Adipocyte (in vitro differentiated cells): ENCODE measurements around the gene SH3RF3.
"Not testable (repeated sequence)": the region's sequence is repeated elsewhere in the genome, so short reads cannot be mapped to it uniquely, and the experiment has no call there.

Experiments used
- DNase-seq: peaks from one replicate; pipeline ENCODE4 v3.0.0-alpha.2; 2015; ENCODE audit warnings: low read depth
- H3K27me3 ChIP-seq: replicated peaks from 2 replicates; pipeline ENCODE4 v1.7.0; 2013; ENCODE audit warnings: mild to moderate bottlenecking, low read length, moderate library complexity; ENCODE audit not compliant: control insufficient read depth, insufficient read depth
- H3K36me3 ChIP-seq: 2 replicates; pipeline ENCODE4 v1.7.0; 2013; ENCODE audit warnings: low read length, mild to moderate bottlenecking, moderate library complexity; ENCODE audit not compliant: control insufficient read depth, insufficient read depth, severe bottlenecking
- H3K4me1 ChIP-seq: 2 replicates; pipeline ENCODE4 v1.7.0; 2013; ENCODE audit warnings: mild to moderate bottlenecking, low read length, moderate library complexity; ENCODE audit not compliant: control insufficient read depth, insufficient read depth
- H3K4me3 ChIP-seq: 2 replicates; pipeline ENCODE4 v1.7.0; 2013; ENCODE audit warnings: mild to moderate bottlenecking, low read length, moderate library complexity
- H3K9ac ChIP-seq: 2 replicates; pipeline ENCODE4 v1.7.0; 2013; ENCODE audit warnings: mild to moderate bottlenecking, low read length, moderate library complexity
- H3K9me3 ChIP-seq: 2 replicates; pipeline ENCODE4 v1.7.0; 2013; ENCODE audit warnings: mild to moderate bottlenecking, low read length, moderate library complexity; ENCODE audit not compliant: control insufficient read depth

The SH3RF3 gene

GRCh38 chr2:109217362-109218086, 88.5 kb downstream of the SH3RF3 start:
- Histone ChIP-seq H3K9me3 (no peaks in the 10 kb centered on the region), H3K27me3 (no peaks in the 10 kb centered on the region), H3K4me3 (no peak overlapping the region), H3K36me3 (no peaks in the 10 kb centered on the region), H3K4me1 (peaks cover 14% of the 10 kb centered on the region), H3K9ac (no peak overlapping the region)
- peak; percentile 40 for DNase-seq

GRCh38 chr2:109218087-109218791, 89.2 kb downstream of the SH3RF3 start:
- Histone ChIP-seq H3K4me1 (peaks cover 14% of the 10 kb centered on the region), H3K4me3 (no peak overlapping the region), H3K36me3 (no peaks in the 10 kb centered on the region), H3K9me3 (no peaks in the 10 kb centered on the region), H3K9ac (no peak overlapping the region), H3K27me3 (no peaks in the 10 kb centered on the region)
- DNase-seq = no peak

DNA sequence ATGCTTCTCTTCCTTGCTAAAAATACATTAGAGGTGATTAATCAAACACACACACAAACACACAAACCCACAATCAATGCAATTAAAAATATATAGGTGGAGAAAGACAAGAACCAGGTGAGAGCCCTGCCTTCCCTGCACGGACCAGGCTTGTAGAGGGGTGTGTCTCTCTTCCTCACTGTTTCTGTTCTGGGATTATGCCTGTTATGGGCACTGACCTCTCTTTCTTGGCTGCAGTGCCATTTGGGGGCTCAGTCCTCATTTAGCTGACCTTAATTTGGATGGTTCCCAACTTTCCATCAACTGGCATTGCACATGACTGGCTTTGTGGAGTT, 89.8 kb downstream of the SH3RF3 start:
- no peaks in the 10 kb centered on the region for H3K27me3 ChIP-seq
- DNase-seq = no peak

GRCh38 chr2:109220860-109221259, 91.9 kb downstream of the SH3RF3 start:
- Histone ChIP-seq H3K27me3 (no peaks in the 10 kb centered on the region), H3K4me1 (no peaks in the 10 kb centered on the region), H3K9ac (no peak overlapping the region), H3K4me3 (no peak overlapping the region), H3K36me3 (no peaks in the 10 kb centered on the region), H3K9me3 (no peaks in the 10 kb centered on the region)
- no peak for DNase-seq

More for the DNA sequence above, 89.8 kb downstream of the SH3RF3 start:
- no peaks in the 10 kb centered on the region for H3K36me3 ChIP-seq
- H3K9me3 ChIP-seq = no peaks in the 10 kb centered on the region
- no peak overlapping the region for H3K4me3 ChIP-seq
- no peak overlapping the region for H3K9ac ChIP-seq
- peaks cover 11% of the 10 kb centered on the region for H3K4me1 ChIP-seq

DNA sequence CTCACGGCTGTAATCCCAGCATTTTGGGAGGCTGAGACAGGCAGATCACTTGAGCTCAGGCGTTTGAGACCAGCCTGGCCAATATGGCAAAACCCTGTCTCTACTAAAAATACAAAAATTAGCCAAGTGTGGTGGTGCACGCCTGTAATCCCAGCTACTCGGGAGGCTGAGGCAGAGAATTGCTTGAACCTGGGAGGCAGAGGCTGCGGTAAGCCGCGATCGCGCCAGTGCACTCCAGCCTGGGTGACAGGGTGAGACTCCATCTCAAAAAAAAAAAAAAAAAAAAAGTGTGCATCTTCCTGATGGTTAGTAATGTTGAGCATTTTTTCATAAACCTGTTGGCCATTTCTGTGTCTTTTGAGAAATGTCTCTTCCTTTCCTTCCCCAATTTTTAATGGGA, 92.3 kb downstream of the SH3RF3 start:
- not testable (repeated sequence) for H3K27me3 ChIP-seq, H3K9me3 ChIP-seq, DNase-seq, H3K36me3 ChIP-seq, H3K4me3 ChIP-seq, H3K9ac ChIP-seq, H3K4me1 ChIP-seq

GRCh38 chr2:109222422-109222821, 93.4 kb downstream of the SH3RF3 start:
- Histone ChIP-seq H3K9me3 (no peaks in the 10 kb centered on the region), H3K4me1 (no peaks in the 10 kb centered on the region), H3K4me3 (no peak overlapping the region), H3K27me3 (no peaks in the 10 kb centered on the region), H3K36me3 (no peaks in the 10 kb centered on the region), H3K9ac (no peak overlapping the region)
- no peak for DNase-seq

DNA sequence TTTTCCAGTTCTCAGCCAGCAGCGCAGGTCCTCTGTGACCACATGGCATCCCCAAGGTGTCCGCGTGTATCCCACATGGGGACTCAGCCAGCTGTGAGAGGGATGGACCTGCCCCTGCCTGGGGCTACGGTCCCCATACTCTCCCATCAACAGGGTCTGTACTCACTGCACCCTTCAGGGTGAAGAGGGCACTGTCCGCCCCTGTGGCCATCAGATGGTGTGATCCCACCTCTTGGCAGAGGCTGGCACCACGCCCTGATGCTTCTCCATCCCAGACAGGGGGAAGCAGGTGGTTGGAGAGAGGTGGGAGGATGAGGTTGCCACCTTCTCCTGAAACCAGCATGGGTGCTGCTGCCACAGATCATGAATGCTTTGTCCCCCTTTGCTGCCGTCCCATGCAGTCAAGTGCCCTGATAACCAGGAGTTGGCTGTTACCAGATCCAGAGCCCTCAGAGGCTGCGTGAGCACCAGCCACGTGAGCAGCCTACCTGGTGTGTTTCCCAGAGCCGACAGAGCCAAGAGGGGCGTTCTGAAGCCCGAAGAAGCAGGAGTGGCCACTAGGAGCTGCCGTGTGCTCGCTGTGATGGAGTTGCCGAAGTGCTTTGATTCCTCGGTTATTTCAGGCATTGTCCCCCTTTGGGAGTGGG, 93.9 kb downstream of the SH3RF3 start:
- Histone ChIP-seq H3K9me3 (no peaks in the 10 kb centered on the region), H3K27me3 (no peaks in the 10 kb centered on the region), H3K4me3 (no peak overlapping the region), H3K4me1 (no peaks in the 10 kb centered on the region), H3K36me3 (no peaks in the 10 kb centered on the region), H3K9ac (no peak overlapping the region)
- DNase-seq = no peak

DNA sequence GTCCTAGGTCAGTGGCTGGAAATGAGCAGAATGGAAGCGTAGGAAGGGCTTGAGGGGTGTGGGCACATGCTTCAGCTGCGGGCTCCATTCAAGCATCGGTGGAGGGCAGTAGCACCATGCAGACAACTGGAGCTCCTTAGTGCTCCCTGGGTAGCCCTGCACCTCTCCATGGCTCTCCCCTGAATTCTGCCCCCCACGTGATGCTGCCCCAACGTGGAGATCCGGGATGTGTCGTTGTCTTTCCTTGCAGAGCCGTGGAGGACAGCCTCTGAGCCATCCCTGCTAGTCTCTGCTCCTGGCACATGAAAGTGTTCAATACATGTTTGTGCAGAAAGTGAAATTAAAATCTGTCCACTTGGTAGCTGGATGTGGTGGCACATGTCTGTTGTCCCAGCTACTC, 94.5 kb downstream of the SH3RF3 start:
- no peak for DNase-seq
- H3K36me3 ChIP-seq = no peaks in the 10 kb centered on the region
- H3K27me3 ChIP-seq = no peaks in the 10 kb centered on the region
- H3K9me3 ChIP-seq = no peaks in the 10 kb centered on the region
- H3K9ac ChIP-seq = no peak overlapping the region
- H3K4me3 ChIP-seq = no peak overlapping the region
- H3K4me1 ChIP-seq = no peaks in the 10 kb centered on the region

DNA sequence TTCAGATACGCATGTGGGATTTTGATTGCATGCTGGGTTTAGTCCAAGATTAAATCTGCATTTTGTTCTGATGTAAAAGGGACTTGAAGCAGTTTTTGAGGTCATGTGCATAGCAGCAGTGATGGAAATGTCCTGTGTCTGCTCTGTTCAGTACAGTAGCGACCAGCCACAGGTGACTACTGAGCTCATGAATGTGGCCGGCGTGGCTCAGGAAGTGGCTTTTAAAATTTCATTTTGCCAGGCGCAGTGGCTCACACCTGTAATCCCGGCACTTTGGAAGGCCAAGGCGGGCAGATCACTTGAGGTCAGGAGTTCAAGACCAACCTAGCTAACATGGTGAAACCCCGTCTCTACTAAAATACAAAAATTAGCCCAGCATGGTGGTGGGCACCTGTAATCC, 95.3 kb downstream of the SH3RF3 start:
- not testable (repeated sequence) for H3K36me3 ChIP-seq, H3K9me3 ChIP-seq

GRCh38 chr2:109225170-109225782, 96.3 kb downstream of the SH3RF3 start:
- Histone ChIP-seq H3K9ac (no peak overlapping the region), H3K27me3 (no peaks in the 10 kb centered on the region), H3K36me3 (no peaks in the 10 kb centered on the region), H3K9me3 (no peaks in the 10 kb centered on the region), H3K4me3 (no peak overlapping the region), H3K4me1 (no peaks in the 10 kb centered on the region)
- no peak for DNase-seq

More for the DNA sequence above, 95.3 kb downstream of the SH3RF3 start:
- H3K9ac ChIP-seq, H3K27me3 ChIP-seq, H3K4me3 ChIP-seq, DNase-seq, H3K4me1 ChIP-seq: not testable (repeated sequence)

DNA sequence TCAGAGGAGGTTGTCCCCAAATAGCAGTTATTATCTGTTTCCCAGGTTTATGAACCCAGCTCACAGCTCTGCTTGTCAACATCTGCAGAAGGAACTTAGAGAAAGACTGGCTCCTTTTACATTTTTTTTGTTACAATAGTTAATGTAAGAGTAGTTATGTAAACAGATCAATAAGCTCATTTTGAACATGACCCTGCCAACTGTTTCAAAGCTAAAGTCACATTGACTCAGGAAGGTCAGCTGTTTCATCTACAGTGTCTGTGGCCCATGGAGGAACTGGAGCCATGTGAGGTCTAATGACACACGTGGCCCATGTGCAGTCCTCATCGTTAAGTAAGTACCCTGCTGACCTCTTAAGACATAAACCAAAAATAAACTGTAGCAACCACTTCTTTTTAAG, 97.1 kb downstream of the SH3RF3 start:
- no peak overlapping the region for H3K4me3 ChIP-seq
- H3K9me3 ChIP-seq = no peaks in the 10 kb centered on the region
- H3K9ac ChIP-seq = no peak overlapping the region
- no peak for DNase-seq
- no peaks in the 10 kb centered on the region for H3K27me3 ChIP-seq
- peaks cover 6% of the 10 kb centered on the region for H3K4me1 ChIP-seq
- H3K36me3 ChIP-seq = no peaks in the 10 kb centered on the region
